Fibroblast of peridontal ligament (primary cell): ENCODE results near the gene ARHGEF11.
"Not testable (repeated sequence)": the region's sequence is repeated elsewhere in the genome, so short reads cannot be mapped to it uniquely, and the experiment has no call there.

ENCODE experiments used
- DNase-seq: peaks from one replicate; pipeline ENCODE4 v3.0.0-alpha.2; 2010; ENCODE audit errors: extremely low read depth

Gene ARHGEF11

GRCh38 chr1:157055729-157056128 is 10.2 kb upstream of the ARHGEF11 start:
- not testable (repeated sequence) for DNase-seq

GRCh38 chr1:157050836-157051235 is 5.3 kb upstream of the ARHGEF11 start:
- no peak for DNase-seq

DNA sequence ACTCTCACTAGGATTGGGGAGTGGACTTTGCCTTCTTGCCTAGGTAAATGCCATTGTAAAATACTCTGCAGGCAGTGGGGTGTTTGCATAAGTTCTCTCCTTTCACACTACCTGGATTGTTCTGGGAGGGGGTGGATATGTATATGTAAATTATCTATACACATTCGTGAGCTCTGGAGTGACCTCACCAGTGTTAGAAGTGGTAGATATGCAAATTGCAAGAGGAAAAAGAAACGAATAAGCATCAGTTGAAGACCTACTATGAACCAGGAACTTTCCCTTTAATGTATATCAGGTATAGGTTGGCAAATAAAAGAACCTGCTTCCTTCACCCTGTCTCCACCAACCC is 1.5 kb upstream of the ARHGEF11 start:
- DNase-seq = no peak

GRCh38 chr1:157044326-157044725 is 1.2 kb downstream of the ARHGEF11 start:
- DNase-seq = no peak

GRCh38 chr1:157043685-157044084 is 1.9 kb downstream of the ARHGEF11 start:
- no peak for DNase-seq

- DNase-seq = no peak
Observed at GRCh38 chr1:157042846-157043245, 2.7 kb downstream of the ARHGEF11 start.

GRCh38 chr1:157040802-157041201 is 4.7 kb downstream of the ARHGEF11 start:
- peak; percentile 87 for DNase-seq

GRCh38 chr1:157035121-157035520 is 10.4 kb downstream of the ARHGEF11 start:
- DNase-seq = no peak

DNA sequence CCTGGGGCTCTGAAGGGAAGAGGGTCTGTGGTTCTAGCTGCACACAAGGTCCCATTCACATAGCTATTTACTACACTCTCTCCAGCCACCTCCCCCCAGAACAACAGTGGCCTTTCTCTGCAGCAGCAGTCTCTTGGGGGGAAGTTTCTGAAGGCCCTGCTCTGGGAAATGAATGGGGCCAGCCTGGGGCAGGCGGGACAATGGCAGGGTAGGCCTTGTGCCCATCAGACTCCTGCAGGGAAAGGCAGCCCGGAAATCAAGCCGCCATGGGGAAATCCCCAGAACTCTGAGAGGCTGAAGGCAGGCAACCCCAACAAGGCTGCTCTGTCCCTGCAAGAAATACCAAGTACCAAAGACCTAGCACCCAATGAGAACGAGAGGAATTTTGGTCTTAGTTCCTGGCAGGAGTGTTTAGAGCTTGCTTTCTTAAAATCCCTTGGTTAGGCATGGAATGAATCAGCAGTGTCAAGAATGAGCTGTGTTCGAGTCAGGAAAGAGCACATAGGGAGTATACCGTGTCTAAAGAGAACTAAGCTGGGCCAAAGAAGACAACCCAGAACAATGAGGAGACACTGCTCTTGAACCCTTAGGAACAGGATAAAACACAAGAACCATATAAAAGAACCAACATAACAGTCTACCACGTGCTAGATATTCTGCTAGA is 11.3 kb downstream of the ARHGEF11 start:
- no peak for DNase-seq

DNA sequence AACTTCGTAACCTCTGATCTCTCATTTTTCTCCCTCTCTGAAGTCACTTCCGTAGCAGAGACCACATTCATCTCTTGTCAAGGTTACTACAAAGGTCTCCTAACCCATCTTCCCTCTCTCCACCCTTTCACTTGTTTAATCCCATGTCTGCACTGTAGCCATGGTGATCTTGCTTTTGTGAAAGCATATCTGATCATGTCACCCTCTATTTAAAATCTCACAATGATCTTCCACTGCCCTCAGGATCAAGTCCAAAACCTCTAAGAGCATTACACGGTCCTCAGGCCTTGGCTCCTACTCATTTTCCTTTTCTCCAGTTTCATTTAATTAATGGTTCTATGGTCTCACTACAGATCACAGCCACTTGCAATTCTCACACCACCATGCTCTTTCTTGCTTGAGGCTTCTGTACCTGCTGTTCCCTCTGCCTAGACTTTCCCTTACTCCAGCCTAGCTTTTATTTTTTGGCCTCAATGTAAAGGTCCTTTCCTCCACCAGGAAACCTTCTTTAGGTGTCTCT is 12.1 kb downstream of the ARHGEF11 start:
- DNase-seq = no peak

GRCh38 chr1:157032303-157032702 is 13.2 kb downstream of the ARHGEF11 start:
- no peak for DNase-seq

- DNase-seq = no peak
Observed at GRCh38 chr1:157030728-157031127, 14.8 kb downstream of the ARHGEF11 start.

- DNase-seq = no peak
Observed at GRCh38 chr1:157028674-157029073, 16.9 kb downstream of the ARHGEF11 start.

DNA sequence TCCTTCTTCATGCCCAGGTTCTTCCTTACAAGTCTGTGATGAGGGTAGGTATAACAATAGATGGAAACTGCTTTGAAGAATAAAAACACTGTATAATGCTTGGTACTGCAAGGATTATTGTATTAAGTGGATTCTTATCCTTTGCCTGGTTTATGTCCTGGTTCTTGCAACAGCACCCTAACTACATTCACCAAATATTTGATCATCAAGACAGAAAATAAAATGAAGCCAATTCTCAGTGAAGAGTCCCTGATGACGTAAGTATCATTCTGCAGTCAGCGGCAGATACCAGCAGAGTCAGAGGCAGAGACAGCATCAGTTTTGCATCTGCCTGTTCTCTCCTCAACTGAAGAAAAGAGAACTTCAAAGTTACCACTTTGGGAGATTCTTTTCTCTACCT is 19.7 kb downstream of the ARHGEF11 start:
- peak; percentile 57 for DNase-seq

- DNase-seq = no peak
Observed at GRCh38 chr1:157025385-157025784, 20.2 kb downstream of the ARHGEF11 start.

DNA sequence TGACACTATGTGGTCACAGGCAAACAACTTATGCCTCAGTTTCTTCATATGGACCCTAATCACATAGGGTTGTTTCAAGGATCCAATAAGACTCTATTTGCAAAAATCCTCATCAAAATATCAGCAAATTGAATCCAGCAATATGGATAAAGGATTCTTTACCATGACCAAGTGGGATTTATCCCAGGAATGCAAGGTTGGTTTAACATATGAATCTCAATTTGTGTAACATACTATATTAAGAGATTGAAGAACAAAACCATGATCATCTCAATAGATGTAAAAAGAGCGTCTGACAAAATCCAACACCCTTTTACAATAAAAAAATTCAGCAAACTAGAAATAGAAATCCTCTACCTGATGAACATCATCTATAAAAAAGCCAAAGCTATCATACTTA is 23.9 kb downstream of the ARHGEF11 start:
- no peak for DNase-seq

DNA sequence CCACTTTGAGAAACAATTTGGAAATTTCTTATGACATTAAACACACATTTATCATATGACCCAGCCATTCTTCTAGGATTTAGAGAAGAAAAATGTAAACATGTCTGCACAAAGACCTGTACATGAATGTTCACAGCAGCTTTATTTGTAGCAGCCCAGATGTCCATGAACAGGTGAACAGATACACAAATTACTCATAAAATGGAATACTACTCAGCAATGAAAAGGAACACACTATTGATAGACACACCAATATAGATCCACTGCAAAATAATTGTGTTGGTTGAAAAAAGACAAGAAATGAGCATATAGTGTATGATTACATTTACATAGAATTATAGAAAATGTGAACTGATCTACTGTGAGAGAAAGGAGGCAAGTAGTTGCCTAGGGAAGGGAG is 26.1 kb downstream of the ARHGEF11 start:
- no peak for DNase-seq

GRCh38 chr1:157011845-157012244 is 33.7 kb downstream of the ARHGEF11 start:
- DNase-seq = no peak

DNA sequence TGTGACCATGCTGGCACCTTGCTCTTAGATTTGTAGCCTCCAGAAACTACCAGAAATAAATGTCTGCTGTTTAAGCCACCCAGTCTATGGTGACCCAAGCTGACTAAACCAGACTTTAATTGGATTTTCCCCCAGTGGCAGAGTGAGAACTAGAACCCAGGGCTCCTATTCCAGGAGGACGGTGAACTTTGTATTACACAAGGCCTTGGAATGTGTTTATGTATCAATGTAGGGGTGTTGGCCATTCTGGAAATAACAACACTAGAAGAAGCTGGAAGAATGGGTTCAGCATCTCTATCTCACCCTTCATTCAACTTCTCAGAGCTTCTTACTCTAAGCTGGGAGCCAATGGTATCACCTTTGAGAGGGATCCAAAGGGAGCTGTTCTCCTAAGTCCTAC is 37.0 kb downstream of the ARHGEF11 start:
- no peak for DNase-seq

DNA sequence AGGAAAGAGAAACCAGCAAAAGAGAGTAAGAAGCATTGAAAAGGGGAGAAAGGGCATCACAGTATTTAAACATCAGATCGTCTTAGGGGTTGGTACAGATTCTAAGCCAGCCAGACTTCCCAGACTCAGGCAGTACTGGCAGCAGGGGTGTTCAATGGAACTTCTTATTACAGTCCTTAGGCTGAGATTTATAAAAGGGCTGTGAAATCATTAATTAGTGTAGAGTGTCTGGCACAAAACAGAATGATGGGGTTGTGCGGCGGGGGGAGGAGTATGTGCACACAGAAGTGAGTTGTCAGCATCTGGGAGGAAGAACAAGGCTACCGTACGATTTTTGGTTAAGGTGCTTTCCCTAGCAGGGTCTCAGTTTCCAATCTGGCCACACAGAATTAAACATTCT is 38.2 kb downstream of the ARHGEF11 start:
- DNase-seq = no peak

DNA sequence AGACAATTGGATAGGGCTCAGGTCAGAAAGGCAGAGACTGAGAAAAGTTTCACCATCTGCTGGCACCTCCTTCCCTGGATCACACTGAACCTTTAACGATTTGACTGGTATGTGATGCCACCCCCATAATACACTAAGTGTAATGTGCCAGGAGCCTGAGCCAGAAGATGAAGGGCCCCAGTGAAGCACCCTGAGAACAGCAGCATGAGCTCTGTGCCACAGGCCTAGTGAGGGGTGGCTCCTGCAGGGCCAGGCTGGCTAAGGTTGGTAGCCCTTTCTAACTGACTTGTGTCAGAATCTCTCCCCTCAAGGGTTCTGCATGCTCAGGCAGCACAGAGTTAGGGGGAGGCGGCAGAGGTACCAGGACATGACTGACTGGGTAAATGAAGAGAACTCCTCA is 38.9 kb downstream of the ARHGEF11 start:
- no peak for DNase-seq

DNA sequence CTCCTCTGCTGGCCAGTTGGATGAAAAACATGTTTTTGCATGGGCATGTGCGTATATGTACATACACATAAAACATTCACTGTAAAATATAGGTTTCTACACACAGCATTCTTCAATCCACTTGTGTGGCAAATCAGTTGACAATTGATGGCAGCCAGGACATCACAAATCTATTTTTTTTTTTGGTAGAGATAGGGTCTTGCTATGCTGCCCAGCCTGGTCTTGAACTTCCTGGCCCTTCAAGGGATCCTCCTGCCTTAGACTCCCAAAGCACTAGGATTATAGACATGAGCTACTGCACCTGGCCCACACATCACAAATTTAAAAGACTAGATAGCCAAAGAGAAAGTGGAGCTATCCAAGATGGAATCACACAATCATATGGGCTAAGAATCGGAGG is 39.6 kb downstream of the ARHGEF11 start:
- no peak for DNase-seq

GRCh38 chr1:157004806-157005205 is 40.7 kb downstream of the ARHGEF11 start:
- DNase-seq = peak; percentile 29

- DNase-seq = peak; percentile 60
Observed at GRCh38 chr1:157004327-157004726, 41.2 kb downstream of the ARHGEF11 start.
